ENCODE measurements around the gene FBXL16. TPM values are rescaled to one million over a fixed set of nuclear protein-coding genes. Genes with fewer than 3 reads are reported as not detected.
A peak's percentile ranks its signal among the peaks of the same experiment; 100 is the strongest.

FBXL16 gene
- polyA plus RNA-seq, 1 of the 3 experiments (the other 2 are of a cell fraction) = 19.8 TPM

DNA sequence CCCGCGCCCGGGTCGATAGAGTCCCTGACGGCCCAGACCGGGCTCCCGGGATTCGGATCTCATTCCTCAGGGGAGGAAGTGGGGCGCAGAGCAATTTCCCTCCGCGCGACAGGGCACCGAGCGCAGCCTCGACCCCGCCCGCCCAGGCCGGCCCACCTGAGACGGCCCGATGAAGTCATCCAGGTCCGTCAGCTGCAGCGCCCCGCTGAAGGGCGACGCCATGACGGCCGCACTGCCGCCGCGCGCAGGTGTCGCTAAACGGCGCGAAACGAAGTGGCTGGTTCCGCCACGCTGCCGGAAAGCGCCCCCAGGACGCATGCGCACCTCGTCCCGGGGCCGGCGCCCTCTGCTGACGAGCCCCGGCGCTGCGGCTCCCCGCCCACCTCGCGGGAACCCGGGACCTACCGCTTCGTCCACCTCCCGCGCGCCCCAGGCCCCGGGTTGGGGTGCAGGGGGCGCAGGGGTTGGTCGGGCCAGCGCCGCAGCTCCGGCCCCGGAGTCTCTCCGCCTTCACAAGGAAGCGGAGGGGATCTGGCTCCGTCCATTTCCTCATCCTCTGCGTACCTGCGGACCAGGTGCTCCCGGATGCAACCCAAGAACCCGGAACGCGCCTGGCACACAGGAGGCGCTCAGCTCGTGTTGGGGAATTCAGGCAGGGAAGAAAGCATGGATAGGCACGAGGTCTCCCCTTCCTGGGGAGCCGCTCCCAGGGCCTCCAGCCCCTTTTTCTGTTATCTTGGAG, 35.3 kb upstream of the FBXL16 start, which contains the start of gene CIAO3 (continued):
- peak; percentile 10; the same call in 1 of the 2 replicates for TF ChIP-seq FOSL2 (IDR thresholded peaks at IDR 0.05; ENCODE audit: borderline replicate concordance, low read depth)
- TF ChIP-seq SMC3 (IDR thresholded peaks at IDR 0.05; ENCODE audit: low read depth, low read length) = peak; percentile 51; the same call in 1 of the 2 replicates
- peak; percentile 100 for TF ChIP-seq ELF1 (IDR thresholded peaks at IDR 0.05)
- TF ChIP-seq GABPA (IDR thresholded peaks at IDR 0.05; ENCODE audit: low read depth) = peak; percentile 60
- TF ChIP-seq NFIC (IDR thresholded peaks at IDR 0.05; ENCODE audit: borderline replicate concordance) = peak; percentile 29; the same call in 1 of the 2 replicates
- TF ChIP-seq, protein P1, sequence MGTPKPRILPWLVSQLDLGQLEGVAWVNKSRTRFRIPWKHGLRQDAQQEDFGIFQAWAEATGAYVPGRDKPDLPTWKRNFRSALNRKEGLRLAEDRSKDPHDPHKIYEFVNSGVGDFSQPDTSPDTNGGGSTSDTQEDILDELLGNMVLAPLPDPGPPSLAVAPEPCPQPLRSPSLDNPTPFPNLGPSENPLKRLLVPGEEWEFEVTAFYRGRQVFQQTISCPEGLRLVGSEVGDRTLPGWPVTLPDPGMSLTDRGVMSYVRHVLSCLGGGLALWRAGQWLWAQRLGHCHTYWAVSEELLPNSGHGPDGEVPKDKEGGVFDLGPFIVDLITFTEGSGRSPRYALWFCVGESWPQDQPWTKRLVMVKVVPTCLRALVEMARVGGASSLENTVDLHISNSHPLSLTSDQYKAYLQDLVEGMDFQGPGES (IDR thresholded peaks at IDR 0.05; ENCODE audit: low read depth, low read length) = no peak
- peak; percentile 81 for TF ChIP-seq CHD2 (IDR thresholded peaks at IDR 0.05; ENCODE audit: low read length, partially characterized antibody)
- TF ChIP-seq POLR2AphosphoS5 (IDR thresholded peaks at IDR 0.05; ENCODE audit: low read depth, low read length) = peak; percentile 67; the same call in 1 of the 2 replicates
- TF ChIP-seq, protein P2, sequence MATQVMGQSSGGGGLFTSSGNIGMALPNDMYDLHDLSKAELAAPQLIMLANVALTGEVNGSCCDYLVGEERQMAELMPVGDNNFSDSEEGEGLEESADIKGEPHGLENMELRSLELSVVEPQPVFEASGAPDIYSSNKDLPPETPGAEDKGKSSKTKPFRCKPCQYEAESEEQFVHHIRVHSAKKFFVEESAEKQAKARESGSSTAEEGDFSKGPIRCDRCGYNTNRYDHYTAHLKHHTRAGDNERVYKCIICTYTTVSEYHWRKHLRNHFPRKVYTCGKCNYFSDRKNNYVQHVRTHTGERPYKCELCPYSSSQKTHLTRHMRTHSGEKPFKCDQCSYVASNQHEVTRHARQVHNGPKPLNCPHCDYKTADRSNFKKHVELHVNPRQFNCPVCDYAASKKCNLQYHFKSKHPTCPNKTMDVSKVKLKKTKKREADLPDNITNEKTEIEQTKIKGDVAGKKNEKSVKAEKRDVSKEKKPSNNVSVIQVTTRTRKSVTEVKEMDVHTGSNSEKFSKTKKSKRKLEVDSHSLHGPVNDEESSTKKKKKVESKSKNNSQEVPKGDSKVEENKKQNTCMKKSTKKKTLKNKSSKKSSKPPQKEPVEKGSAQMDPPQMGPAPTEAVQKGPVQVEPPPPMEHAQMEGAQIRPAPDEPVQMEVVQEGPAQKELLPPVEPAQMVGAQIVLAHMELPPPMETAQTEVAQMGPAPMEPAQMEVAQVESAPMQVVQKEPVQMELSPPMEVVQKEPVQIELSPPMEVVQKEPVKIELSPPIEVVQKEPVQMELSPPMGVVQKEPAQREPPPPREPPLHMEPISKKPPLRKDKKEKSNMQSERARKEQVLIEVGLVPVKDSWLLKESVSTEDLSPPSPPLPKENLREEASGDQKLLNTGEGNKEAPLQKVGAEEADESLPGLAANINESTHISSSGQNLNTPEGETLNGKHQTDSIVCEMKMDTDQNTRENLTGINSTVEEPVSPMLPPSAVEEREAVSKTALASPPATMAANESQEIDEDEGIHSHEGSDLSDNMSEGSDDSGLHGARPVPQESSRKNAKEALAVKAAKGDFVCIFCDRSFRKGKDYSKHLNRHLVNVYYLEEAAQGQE (IDR thresholded peaks at IDR 0.05; ENCODE audit: low read depth, low read length) = 0 out of 2 replicates have a peak, but pooled peaks have one; percentile 33
- TF ChIP-seq SIN3A (IDR thresholded peaks at IDR 0.05; ENCODE audit: borderline replicate concordance, low read depth, low read length) = peak; percentile 65; the same call in 1 of the 2 replicates
- TF ChIP-seq RAD21 (IDR thresholded peaks at IDR 0.05; ENCODE audit: low read length) = no peak; the same call in 1 of the 2 replicates
- TF ChIP-seq TAF1 (IDR thresholded peaks at IDR 0.05; ENCODE audit: borderline replicate concordance, low read depth, low read length) = peak; percentile 94
- TF ChIP-seq, protein P3, sequence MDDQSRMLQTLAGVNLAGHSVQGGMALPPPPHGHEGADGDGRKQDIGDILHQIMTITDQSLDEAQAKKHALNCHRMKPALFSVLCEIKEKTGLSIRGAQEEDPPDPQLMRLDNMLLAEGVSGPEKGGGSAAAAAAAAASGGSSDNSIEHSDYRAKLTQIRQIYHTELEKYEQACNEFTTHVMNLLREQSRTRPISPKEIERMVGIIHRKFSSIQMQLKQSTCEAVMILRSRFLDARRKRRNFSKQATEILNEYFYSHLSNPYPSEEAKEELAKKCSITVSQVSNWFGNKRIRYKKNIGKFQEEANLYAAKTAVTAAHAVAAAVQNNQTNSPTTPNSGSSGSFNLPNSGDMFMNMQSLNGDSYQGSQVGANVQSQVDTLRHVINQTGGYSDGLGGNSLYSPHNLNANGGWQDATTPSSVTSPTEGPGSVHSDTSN (IDR thresholded peaks at IDR 0.05) = peak; percentile 44

DNA sequence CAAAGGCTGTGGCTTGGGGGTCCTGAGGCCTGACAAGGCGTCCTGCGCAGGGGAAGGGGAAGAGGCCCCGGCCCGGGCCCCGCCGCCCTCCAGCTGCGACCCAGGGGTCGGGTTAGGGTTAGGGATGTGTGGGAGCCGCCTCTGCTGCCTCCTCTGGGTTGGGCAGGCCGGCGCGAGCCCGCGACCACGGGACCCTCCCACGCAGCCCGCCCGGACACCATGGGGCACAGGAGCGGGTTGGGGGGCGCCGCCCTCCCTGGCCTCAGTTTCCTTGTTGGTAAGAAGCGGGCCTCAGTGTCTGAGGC, 34.8 kb upstream of the FBXL16 start:
- Histone ChIP-seq H3K79me2 (ENCODE audit: insufficient read depth) (peaks cover 14% of the 10 kb centered on the region), H3K9ac (peak overlapping the region; percentile 78), H3K4me3 (ENCODE audit: low read depth in 2 of 2, low read length in 1 of 2) (peak overlapping the region; percentile 85 to 87), H3K27ac (ENCODE audit: low read depth in 2 of 2, low read length in 1 of 2) (peak overlapping the region in 1 of 2 experiments; percentile 24; a peak in 1 of 4 replicates), H3F3A (replicated peaks; ENCODE audit: insufficient read depth) (no peaks in the 10 kb centered on the region), H3K9me3 (no peaks in the 10 kb centered on the region), H4K20me1 (ENCODE audit: insufficient read depth) (no peaks in the 10 kb centered on the region), H2AFZ (ENCODE audit: low read depth) (peak overlapping the region; percentile 91; the same call in 1 of the 2 replicates), H3K9me2 (no peaks in the 10 kb centered on the region), H3K36me3 (replicated peaks in 1 of 2; ENCODE audit: control insufficient read depth in 1 of 2, insufficient read depth in 2 of 2, low read length in 1 of 2) (peaks cover 0 to 21% of the 10 kb centered on the region in 2 experiments), H3K4me1 (ENCODE audit: control insufficient read depth in 1 of 2, insufficient read depth in 2 of 2, low read depth in 1 of 2, low read length in 1 of 2) (peaks cover 0 to 10% of the 10 kb centered on the region in 2 experiments; a peak in 1 of 4 replicates), H3K4me2 (peak overlapping the region; percentile 98), H3K27me3 (ENCODE audit: insufficient read depth) (no peaks in the 10 kb centered on the region)
- ChIA-PET POLR2A (interaction anchor here (0.9 to 1.0 kb wide), 2 partner anchors 20 to 48 kb away, joined by 3 to 7 read pairs; partner anchors contain the start of genes CHTF18 and RPUSD1), CTCF (interaction anchor here (0.6 to 4.5 kb wide), 20 partner anchors 9 to 316 kb away, joined by 3 to 41 read pairs (median 8); partner anchors contain the start of genes ANTKMT, CCDC78 and METRN)
- 4% methylated on average over 13 of the region's 22 CpGs for WGBS (ENCODE audit: low lambda C conversion rate)
- DNase-seq = peak; percentile 66
- TF ChIP-seq MXI1 (IDR thresholded peaks at IDR 0.05; ENCODE audit: low read depth, low read length) (no peak), JUND (IDR thresholded peaks at IDR 0.05) (no peak), YY1 (IDR thresholded peaks at IDR 0.05; ENCODE audit: low read depth) (no peak), RFX5 (IDR thresholded peaks at IDR 0.05; ENCODE audit: low read length) (no peak), ELF1 (IDR thresholded peaks at IDR 0.05) (no peak), NFIC (IDR thresholded peaks at IDR 0.05; ENCODE audit: borderline replicate concordance) (no peak), TAF1 (IDR thresholded peaks at IDR 0.05; ENCODE audit: borderline replicate concordance, low read depth, low read length) (no peak), MEF2A (IDR thresholded peaks at IDR 0.05; ENCODE audit: borderline replicate concordance, low read depth) (no peak), SIN3A (IDR thresholded peaks at IDR 0.05; ENCODE audit: borderline replicate concordance, low read depth, low read length) (no peak), FOXM1 (IDR thresholded peaks at IDR 0.05; ENCODE audit: low read depth) (no peak), EZH2phosphoT487 (IDR thresholded peaks at IDR 0.05; ENCODE audit: borderline replicate concordance, low read depth) (no peak)
- TF ChIP-seq, protein P4, sequence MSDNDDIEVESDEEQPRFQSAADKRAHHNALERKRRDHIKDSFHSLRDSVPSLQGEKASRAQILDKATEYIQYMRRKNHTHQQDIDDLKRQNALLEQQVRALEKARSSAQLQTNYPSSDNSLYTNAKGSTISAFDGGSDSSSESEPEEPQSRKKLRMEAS (IDR thresholded peaks at IDR 0.05; ENCODE audit: low read depth) = no peak
- TF ChIP-seq, protein P5, sequence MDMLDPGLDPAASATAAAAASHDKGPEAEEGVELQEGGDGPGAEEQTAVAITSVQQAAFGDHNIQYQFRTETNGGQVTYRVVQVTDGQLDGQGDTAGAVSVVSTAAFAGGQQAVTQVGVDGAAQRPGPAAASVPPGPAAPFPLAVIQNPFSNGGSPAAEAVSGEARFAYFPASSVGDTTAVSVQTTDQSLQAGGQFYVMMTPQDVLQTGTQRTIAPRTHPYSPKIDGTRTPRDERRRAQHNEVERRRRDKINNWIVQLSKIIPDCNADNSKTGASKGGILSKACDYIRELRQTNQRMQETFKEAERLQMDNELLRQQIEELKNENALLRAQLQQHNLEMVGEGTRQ (IDR thresholded peaks at IDR 0.05; ENCODE audit: borderline replicate concordance, low read depth, low read length) = no peak
